GM12878 (cell line): Measurements from ENCODE around the gene MYO10. TPM values are rescaled to one million over a fixed set of nuclear protein-coding genes. Genes with fewer than 3 reads are reported as not detected.

ENCODE experiments used
- ATAC-seq: fragments of 200-7000 bp; cut with Tn5 transposase; 3 replicates; pipeline ENCODE4 v1.9.1; 2020; ENCODE audit warnings: mild to moderate bottlenecking, moderate library complexity
- BruUV-seq: library from RNA; stranded (reverse); fragments of 400-500 nt; replicated peaks from 2 replicates; lab custom pipeline; 2021; lab: Mats Ljungman, UMichigan
- CTCF ChIA-PET: fragments of 300-600 bp; sonication (Branson Sonifier 250); formaldehyde crosslinking; extraction: SDS; loops from one replicate; lab custom pipeline; 2021; ENCODE audit warnings: inconsistent platforms; lab: Yijun Ruan, JAX
- POLR2A ChIA-PET: fragments of 350-600 bp; formaldehyde crosslinking; extraction: SDS; loops from one replicate; lab custom pipeline; 2021; ENCODE audit warnings: inconsistent platforms; lab: Charles Lee
- RAD21 ChIA-PET: fragments of 300-600 bp; sonication (Branson Sonifier 250); formaldehyde crosslinking; loops from one replicate; lab custom pipeline; 2023; ENCODE audit warnings: antibody characterized with exemption; ENCODE audit not compliant: unreplicated experiment; lab: Charles Lee
- SMC1A ChIA-PET: fragments of 300-600 bp; sonication (Branson Sonifier 250); formaldehyde crosslinking; loops from one replicate; lab custom pipeline; 2023; ENCODE audit not compliant: unreplicated experiment, uncharacterized antibody; lab: Charles Lee
- DNase-seq: peaks from one replicate; pipeline ENCODE4 v3.0.0-alpha.2; 2011; ENCODE audit warnings: low read depth, low spot score
- FAIRE-seq: peaks from 3 replicates; lab custom pipeline; 2011; peaks lifted over from hg19 to GRCh38; lab: Jason Lieb, UNC
- H2AFZ ChIP-seq: 2 replicates; pipeline ENCODE4 v1.6.0; 2011; ENCODE audit warnings: low read depth, low read length, control low read depth; ENCODE audit not compliant: control insufficient read depth
- H3K27ac ChIP-seq: 2 replicates; pipeline ENCODE4 v1.5.1; 2011; ENCODE audit warnings: control low read depth; ENCODE audit not compliant: control insufficient read depth, insufficient read depth
- H3K27me3 ChIP-seq, 2 experiments: replicated peaks in 1 of 2; 2 replicates each; pipeline versions ENCODE4 v1.6.0 to v1.6.1; 2011; ENCODE audit warnings: low read length in 1 of 2; ENCODE audit not compliant: control insufficient read depth in 2 of 2, insufficient read depth in 2 of 2
- H3K36me3 ChIP-seq, 2 experiments: 2 replicates each; pipeline ENCODE4 v1.5.1; 2011; ENCODE audit warnings: low read length in 1 of 2; ENCODE audit not compliant: control insufficient read depth in 2 of 2, insufficient read depth in 2 of 2
- H3K4me1 ChIP-seq: 2 replicates; pipeline ENCODE4 v1.6.1; 2011; ENCODE audit warnings: mild to moderate bottlenecking, low read length, moderate library complexity, mixed read lengths; ENCODE audit not compliant: control insufficient read depth, insufficient read depth
- H3K4me2 ChIP-seq: 2 replicates; pipeline ENCODE4 v1.6.0; 2011; ENCODE audit warnings: control low read depth; ENCODE audit not compliant: control insufficient read depth, insufficient read depth
- H3K4me3 ChIP-seq: fragments of 200-600 bp; sonication (generic); 2 replicates; pipeline ENCODE4 v1.5.1; 2016
- H3K79me2 ChIP-seq: 2 replicates; pipeline ENCODE4 v1.6.0; 2011; ENCODE audit warnings: low read length; ENCODE audit not compliant: control insufficient read depth, insufficient read depth
- H3K9ac ChIP-seq: 2 replicates; pipeline ENCODE4 v1.8.0; 2011; ENCODE audit warnings: low read length, control low read depth, mixed read lengths; ENCODE audit not compliant: control insufficient read depth, insufficient read depth
- H3K9me3 ChIP-seq: replicated peaks from 3 replicates; pipeline ENCODE4 v1.5.1; 2011; ENCODE audit warnings: mild to moderate bottlenecking, low read length; ENCODE audit not compliant: control insufficient read depth, insufficient read depth
- H4K20me1 ChIP-seq: 2 replicates; pipeline ENCODE4 v1.6.0; 2011; ENCODE audit not compliant: control insufficient read depth, insufficient read depth
- ATF3 ChIP-seq: IDR thresholded peaks from 2 replicates; pipeline ENCODE4 v1.6.1; 2011; ENCODE audit warnings: low read depth, mild to moderate bottlenecking, low read length, moderate library complexity, borderline replicate concordance; ENCODE audit errors: extremely low read depth
- BACH1 ChIP-seq: fragments of 450-650 bp; IDR thresholded peaks from 2 replicates; pipeline ENCODE4 v1.6.1; 2017; ENCODE audit warnings: mild to moderate bottlenecking, borderline replicate concordance
- SKIL ChIP-seq: fragments of 450-650 bp; IDR thresholded peaks from 2 replicates; pipeline ENCODE4 v1.6.1; 2017; ENCODE audit warnings: mild to moderate bottlenecking, low read depth, inconsistent platforms; ENCODE audit not compliant: poor library complexity, severe bottlenecking
- WGBS: methylation state at CpG from one replicate; pipeline ENCODE4 v1.1.6; 2016; ENCODE audit warnings: low lambda C conversion rate; ENCODE audit not compliant: insufficient replicate concordance, insufficient coverage; ENCODE audit errors: missing lambda C conversion rate; 5-methylcytosine and 5-hydroxymethylcytosine counted together
- in situ Hi-C: fragments of 300-500 bp; cut with MboI; formaldehyde crosslinking; loops from 9 replicates; pipeline ENCODE4 v1.14.3; 2018; ENCODE audit warnings: mixed read lengths
- intact Hi-C: fragments of 100-400 bp; cut with micrococcal nuclease; formaldehyde crosslinking; loops from one replicate; pipeline ENCODE4 v1.14.2; 2022; ENCODE audit not compliant: unreplicated experiment
- polyA plus RNA-seq, 11 experiments: library from polyadenylated mRNA; depleted of rRNA in 4 of 11; unstranded in 6 of 11; stranded (reverse) in 5 of 11; fragments of >200 nt; fragmentation: Nextera tagmentation in 4 of 11; fragmentation: Illumina TruSeq in 1 of 11; extraction: Ambion mirVana in 4 of 11; extraction: Trizol in 1 of 11; gene quantifications; 1 replicate in 1 of 11; 2 replicates in 10 of 11; pipeline versions ENCODE4 v1.2.1 to v1.2.3, GENCODE V29; 2011 to 2016; ENCODE audit warnings: inconsistent platforms in 2 of 11, missing spikeins in 2 of 11, low read depth in 1 of 11
- total RNA-seq, 4 experiments: library from RNA; depleted of rRNA in 3 of 4; stranded (reverse); fragments of >200 nt in 3 of 4; fragmentation: Illumina TruSeq in 1 of 4; extraction: Trizol in 1 of 4; gene quantifications; 2 replicates each; pipeline versions ENCODE4 v1.2.1 to v1.2.3, GENCODE V29; 2013 to 2021
- TF ChIP-seq, protein P1 (sequence below): fragments of 150-350 bp; IDR thresholded peaks from 2 replicates; pipeline ENCODE4 v1.6.1; 2016; ENCODE audit warnings: low read depth, low read length
- TF ChIP-seq, protein P2 (sequence below): fragments of 450-650 bp; IDR thresholded peaks from 2 replicates; pipeline ENCODE4 v1.6.1; 2017; ENCODE audit warnings: mild to moderate bottlenecking
- TF ChIP-seq, protein P3 (sequence below): fragments of 450-650 bp; IDR thresholded peaks from 2 replicates; pipeline ENCODE4 v1.6.1; 2018; ENCODE audit warnings: mild to moderate bottlenecking, low read depth, moderate library complexity; ENCODE audit not compliant: partially characterized antibody
- TF ChIP-seq, protein P4 (sequence below): fragments of 450-650 bp; formaldehyde crosslinking; IDR thresholded peaks from 2 replicates; pipeline ENCODE4 v1.5.0; 2022; ENCODE audit warnings: mild to moderate bottlenecking, missing genetic modification characterization

The MYO10 gene
- total and polyA plus RNA-seq, 10 of the 15 experiments (the other 5 are each of a cell fraction or from before 2014, with no cell fraction given): 0.02 to 0.77 (median 0.17) TPM

DNA sequence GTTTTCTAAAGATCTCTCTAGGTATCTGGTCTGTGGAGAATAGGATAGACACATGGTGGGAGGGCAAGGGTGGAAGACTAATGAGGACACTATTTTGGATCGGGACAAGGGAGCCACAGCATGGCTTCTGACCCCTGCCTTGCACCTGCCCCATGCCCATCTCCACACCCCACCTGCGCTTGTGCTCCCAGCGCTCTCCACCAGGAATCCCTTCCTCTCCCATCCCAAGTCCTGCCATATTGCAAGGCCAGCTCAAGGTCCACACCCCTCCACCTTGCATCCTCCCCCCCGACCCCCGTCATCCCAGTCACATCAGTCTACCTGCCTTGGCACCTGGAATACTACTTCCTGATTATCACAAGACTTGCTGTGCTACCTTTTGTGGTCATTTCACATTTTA, 275.1 kb downstream of the MYO10 start:
- H3K36me3 ChIP-seq: no peaks in the 10 kb centered on the region
- intact Hi-C loops (no loop called here), in situ Hi-C loops (no loop called here)
- no peaks in the 10 kb centered on the region for H3K27me3 ChIP-seq
- H3K9ac ChIP-seq: no peak overlapping the region
- no peak overlapping the region for H3K27ac ChIP-seq
- ChIA-PET POLR2A (no interaction called here), SMC1A (no interaction called here), RAD21 (no interaction called here), CTCF (no interaction called here)
- H3K4me3 ChIP-seq: no peak overlapping the region
- FAIRE-seq (no peak), DNase-seq (no peak), ATAC-seq (no peak)
- no peaks in the 10 kb centered on the region for H3K79me2 ChIP-seq
- BruUV-seq: no TSS peak
- no peaks in the 10 kb centered on the region for H3K9me3 ChIP-seq
- H3K4me1 ChIP-seq: no peaks in the 10 kb centered on the region
- 37% methylated on average over 5 of the region's 5 CpGs for WGBS
- no peaks in the 10 kb centered on the region for H4K20me1 ChIP-seq
- H3K4me2 ChIP-seq: no peak overlapping the region
- H2AFZ ChIP-seq: no peak overlapping the region
- TF ChIP-seq BACH1: no peak
- TF ChIP-seq, protein P1, sequence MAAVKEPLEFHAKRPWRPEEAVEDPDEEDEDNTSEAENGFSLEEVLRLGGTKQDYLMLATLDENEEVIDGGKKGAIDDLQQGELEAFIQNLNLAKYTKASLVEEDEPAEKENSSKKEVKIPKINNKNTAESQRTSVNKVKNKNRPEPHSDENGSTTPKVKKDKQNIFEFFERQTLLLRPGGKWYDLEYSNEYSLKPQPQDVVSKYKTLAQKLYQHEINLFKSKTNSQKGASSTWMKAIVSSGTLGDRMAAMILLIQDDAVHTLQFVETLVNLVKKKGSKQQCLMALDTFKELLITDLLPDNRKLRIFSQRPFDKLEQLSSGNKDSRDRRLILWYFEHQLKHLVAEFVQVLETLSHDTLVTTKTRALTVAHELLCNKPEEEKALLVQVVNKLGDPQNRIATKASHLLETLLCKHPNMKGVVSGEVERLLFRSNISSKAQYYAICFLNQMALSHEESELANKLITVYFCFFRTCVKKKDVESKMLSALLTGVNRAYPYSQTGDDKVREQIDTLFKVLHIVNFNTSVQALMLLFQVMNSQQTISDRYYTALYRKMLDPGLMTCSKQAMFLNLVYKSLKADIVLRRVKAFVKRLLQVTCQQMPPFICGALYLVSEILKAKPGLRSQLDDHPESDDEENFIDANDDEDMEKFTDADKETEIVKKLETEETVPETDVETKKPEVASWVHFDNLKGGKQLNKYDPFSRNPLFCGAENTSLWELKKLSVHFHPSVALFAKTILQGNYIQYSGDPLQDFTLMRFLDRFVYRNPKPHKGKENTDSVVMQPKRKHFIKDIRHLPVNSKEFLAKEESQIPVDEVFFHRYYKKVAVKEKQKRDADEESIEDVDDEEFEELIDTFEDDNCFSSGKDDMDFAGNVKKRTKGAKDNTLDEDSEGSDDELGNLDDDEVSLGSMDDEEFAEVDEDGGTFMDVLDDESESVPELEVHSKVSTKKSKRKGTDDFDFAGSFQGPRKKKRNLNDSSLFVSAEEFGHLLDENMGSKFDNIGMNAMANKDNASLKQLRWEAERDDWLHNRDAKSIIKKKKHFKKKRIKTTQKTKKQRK: no peak
- TF ChIP-seq, protein P2, sequence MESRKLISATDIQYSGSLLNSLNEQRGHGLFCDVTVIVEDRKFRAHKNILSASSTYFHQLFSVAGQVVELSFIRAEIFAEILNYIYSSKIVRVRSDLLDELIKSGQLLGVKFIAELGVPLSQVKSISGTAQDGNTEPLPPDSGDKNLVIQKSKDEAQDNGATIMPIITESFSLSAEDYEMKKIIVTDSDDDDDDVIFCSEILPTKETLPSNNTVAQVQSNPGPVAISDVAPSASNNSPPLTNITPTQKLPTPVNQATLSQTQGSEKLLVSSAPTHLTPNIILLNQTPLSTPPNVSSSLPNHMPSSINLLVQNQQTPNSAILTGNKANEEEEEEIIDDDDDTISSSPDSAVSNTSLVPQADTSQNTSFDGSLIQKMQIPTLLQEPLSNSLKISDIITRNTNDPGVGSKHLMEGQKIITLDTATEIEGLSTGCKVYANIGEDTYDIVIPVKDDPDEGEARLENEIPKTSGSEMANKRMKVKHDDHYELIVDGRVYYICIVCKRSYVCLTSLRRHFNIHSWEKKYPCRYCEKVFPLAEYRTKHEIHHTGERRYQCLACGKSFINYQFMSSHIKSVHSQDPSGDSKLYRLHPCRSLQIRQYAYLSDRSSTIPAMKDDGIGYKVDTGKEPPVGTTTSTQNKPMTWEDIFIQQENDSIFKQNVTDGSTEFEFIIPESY: no peak
- TF ChIP-seq, protein P3, sequence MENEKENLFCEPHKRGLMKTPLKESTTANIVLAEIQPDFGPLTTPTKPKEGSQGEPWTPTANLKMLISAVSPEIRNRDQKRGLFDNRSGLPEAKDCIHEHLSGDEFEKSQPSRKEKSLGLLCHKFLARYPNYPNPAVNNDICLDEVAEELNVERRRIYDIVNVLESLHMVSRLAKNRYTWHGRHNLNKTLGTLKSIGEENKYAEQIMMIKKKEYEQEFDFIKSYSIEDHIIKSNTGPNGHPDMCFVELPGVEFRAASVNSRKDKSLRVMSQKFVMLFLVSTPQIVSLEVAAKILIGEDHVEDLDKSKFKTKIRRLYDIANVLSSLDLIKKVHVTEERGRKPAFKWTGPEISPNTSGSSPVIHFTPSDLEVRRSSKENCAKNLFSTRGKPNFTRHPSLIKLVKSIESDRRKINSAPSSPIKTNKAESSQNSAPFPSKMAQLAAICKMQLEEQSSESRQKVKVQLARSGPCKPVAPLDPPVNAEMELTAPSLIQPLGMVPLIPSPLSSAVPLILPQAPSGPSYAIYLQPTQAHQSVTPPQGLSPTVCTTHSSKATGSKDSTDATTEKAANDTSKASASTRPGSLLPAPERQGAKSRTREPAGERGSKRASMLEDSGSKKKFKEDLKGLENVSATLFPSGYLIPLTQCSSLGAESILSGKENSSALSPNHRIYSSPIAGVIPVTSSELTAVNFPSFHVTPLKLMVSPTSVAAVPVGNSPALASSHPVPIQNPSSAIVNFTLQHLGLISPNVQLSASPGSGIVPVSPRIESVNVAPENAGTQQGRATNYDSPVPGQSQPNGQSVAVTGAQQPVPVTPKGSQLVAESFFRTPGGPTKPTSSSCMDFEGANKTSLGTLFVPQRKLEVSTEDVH: no peak
- no peak for TF ChIP-seq ATF3
- TF ChIP-seq SKIL: no peak
- TF ChIP-seq, protein P4, sequence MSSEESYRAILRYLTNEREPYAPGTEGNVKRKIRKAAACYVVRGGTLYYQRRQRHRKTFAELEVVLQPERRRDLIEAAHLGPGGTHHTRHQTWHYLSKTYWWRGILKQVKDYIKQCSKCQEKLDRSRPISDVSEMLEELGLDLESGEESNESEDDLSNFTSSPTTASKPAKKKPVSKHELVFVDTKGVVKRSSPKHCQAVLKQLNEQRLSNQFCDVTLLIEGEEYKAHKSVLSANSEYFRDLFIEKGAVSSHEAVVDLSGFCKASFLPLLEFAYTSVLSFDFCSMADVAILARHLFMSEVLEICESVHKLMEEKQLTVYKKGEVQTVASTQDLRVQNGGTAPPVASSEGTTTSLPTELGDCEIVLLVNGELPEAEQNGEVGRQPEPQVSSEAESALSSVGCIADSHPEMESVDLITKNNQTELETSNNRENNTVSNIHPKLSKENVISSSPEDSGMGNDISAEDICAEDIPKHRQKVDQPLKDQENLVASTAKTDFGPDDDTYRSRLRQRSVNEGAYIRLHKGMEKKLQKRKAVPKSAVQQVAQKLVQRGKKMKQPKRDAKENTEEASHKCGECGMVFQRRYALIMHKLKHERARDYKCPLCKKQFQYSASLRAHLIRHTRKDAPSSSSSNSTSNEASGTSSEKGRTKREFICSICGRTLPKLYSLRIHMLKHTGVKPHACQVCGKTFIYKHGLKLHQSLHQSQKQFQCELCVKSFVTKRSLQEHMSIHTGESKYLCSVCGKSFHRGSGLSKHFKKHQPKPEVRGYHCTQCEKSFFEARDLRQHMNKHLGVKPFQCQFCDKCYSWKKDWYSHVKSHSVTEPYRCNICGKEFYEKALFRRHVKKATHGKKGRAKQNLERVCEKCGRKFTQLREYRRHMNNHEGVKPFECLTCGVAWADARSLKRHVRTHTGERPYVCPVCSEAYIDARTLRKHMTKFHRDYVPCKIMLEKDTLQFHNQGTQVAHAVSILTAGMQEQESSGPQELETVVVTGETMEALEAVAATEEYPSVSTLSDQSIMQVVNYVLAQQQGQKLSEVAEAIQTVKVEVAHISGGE: no peak
